Ascending aorta (tissue), 2 donors: Measurements from ENCODE around the gene RNASE7. TPM values are rescaled to one million over a fixed set of nuclear protein-coding genes. Genes with fewer than 3 reads are reported as not detected.

Experiments
- DNase-seq, 2 donors: peaks; one replicate each; pipeline ENCODE4 v3.0.0-alpha.2; 2019; ENCODE audit warnings: low spot score in 2 of 2
- H3K27ac ChIP-seq, 2 donors: fragments of 200-600 bp; sonication (generic); one replicate each; pipeline ENCODE4 v1.5.1; 2016 to 2017; ENCODE audit warnings: mild to moderate bottlenecking in 1 of 2
- H3K27me3 ChIP-seq: fragments of 200-600 bp; sonication (generic); one replicate; pipeline ENCODE4 v1.5.1; 2017
- H3K36me3 ChIP-seq, 2 donors: fragments of 200-600 bp; sonication (generic); one replicate each; pipeline ENCODE4 v1.5.1; 2016
- H3K4me1 ChIP-seq, 2 donors: fragments of 200-600 bp; sonication (generic); one replicate each; pipeline ENCODE4 v1.5.1; 2016 to 2017; ENCODE audit warnings: mild to moderate bottlenecking in 1 of 2
- H3K4me3 ChIP-seq, 2 donors: fragments of 200-600 bp; sonication (generic); one replicate each; pipeline ENCODE4 v1.5.1; 2016 to 2017; ENCODE audit warnings: mild to moderate bottlenecking in 1 of 2
- H3K9me3 ChIP-seq, 2 donors: fragments of 200-600 bp; sonication (generic); one replicate each; pipeline ENCODE4 v1.5.1; 2016
- intact Hi-C: fragments of 100-400 bp; cut with DNase I; formaldehyde crosslinking; loops from one replicate; pipeline ENCODE4 v1.15.1; 2023
- total RNA-seq: library from RNA; depleted of rRNA; stranded (reverse); fragments of >200 nt; gene quantifications from one replicate; pipeline ENCODE4 v1.1.0, GENCODE V29; 2016
- TF ChIP-seq, protein P1 (sequence below), 3 experiments: fragments of 200-600 bp in 2 of 3; fragments of 450-650 bp in 1 of 3; sonication (generic) in 2 of 3; IDR thresholded peaks; one replicate each; pipeline ENCODE4 v1.5.1; 2016 to 2019; ENCODE audit warnings: antibody characterized with exemption in 3 of 3, mild to moderate bottlenecking in 1 of 3, moderate library complexity in 1 of 3

RNASE7 gene
- total RNA-seq, 1 donor from 2014 or later, result not detected

DNA sequence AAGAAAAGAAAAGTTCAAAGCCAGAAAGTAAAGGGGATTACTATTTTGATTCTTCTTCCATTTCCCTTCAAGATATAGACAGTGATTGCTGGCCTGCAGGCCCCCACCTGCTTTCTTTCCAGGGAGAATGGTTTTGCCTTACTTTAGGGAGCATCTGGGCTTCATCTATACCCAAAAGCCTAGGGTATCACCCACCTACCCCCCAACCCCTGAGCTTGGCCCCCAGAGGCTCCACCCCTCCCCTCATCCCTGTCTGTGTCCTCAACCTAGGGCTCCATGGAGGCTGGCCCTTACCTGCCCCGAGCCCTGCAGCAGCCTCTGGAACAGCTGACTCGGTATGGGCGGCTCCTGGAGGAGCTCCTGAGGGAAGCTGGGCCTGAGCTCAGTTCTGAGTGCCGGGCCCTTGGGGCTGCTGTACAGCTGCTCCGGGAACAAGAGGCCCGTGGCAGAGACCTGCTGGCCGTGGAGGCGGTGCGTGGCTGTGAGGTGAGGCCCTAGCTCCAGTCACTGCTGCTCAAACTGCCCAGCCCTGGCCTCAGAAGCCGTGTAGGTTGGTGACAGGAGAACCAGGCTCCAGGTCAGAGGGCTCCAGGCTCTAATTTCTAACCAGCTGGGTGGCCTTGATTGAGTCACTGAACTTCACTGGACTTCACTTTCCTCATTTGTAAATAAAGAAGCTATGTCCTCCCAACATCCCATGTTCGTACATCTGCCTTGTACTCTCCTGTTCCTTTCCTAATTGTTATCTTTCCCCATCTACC, 41.6 kb downstream of the RNASE7 start:
- DNase-seq, result no peak
- intact Hi-C loops, result no loop called here
- TF ChIP-seq, protein P1, sequence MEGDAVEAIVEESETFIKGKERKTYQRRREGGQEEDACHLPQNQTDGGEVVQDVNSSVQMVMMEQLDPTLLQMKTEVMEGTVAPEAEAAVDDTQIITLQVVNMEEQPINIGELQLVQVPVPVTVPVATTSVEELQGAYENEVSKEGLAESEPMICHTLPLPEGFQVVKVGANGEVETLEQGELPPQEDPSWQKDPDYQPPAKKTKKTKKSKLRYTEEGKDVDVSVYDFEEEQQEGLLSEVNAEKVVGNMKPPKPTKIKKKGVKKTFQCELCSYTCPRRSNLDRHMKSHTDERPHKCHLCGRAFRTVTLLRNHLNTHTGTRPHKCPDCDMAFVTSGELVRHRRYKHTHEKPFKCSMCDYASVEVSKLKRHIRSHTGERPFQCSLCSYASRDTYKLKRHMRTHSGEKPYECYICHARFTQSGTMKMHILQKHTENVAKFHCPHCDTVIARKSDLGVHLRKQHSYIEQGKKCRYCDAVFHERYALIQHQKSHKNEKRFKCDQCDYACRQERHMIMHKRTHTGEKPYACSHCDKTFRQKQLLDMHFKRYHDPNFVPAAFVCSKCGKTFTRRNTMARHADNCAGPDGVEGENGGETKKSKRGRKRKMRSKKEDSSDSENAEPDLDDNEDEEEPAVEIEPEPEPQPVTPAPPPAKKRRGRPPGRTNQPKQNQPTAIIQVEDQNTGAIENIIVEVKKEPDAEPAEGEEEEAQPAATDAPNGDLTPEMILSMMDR (IDR thresholded peaks at IDR 0.05), result no peak
- Histone ChIP-seq H3K9me3 (no peaks in the 10 kb centered on the region), H3K4me1 (peaks cover 0 to 2% of the 10 kb centered on the region in 2 donors), H3K27ac (no peak overlapping the region), H3K4me3 (no peak overlapping the region), H3K27me3 (no peaks in the 10 kb centered on the region), H3K36me3 (peaks cover 56 to 82% of the 10 kb centered on the region in 2 donors)

DNA sequence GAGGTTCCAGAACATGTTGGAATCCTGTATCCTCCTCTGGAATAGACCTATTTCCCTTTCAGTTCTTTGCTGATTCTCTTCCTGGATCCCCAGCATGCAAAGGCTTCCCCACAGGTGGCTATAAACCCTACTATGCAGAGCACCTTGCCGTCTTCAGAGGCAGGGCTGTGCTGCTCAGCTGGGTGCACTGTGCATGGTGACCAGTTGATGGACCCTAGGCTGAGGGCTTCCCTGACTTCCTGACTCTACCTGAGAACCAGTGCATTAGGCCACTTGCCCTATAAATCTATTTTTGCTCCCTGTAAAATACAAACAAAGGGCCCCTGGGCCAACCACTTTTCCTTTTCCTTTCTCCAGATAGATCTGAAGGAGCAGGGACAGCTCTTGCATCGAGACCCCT, 42.2 kb downstream of the RNASE7 start:
- TF ChIP-seq, protein P1 (IDR thresholded peaks at IDR 0.05), result no peak
- Histone ChIP-seq H3K4me1 (peaks cover 0 to 2% of the 10 kb centered on the region in 2 donors), H3K27me3 (no peaks in the 10 kb centered on the region), H3K27ac (no peak overlapping the region), H3K4me3 (no peak overlapping the region), H3K36me3 (peaks cover 50 to 82% of the 10 kb centered on the region in 2 donors), H3K9me3 (no peaks in the 10 kb centered on the region)
- intact Hi-C loops, result no loop called here
- no peak for DNase-seq

DNA sequence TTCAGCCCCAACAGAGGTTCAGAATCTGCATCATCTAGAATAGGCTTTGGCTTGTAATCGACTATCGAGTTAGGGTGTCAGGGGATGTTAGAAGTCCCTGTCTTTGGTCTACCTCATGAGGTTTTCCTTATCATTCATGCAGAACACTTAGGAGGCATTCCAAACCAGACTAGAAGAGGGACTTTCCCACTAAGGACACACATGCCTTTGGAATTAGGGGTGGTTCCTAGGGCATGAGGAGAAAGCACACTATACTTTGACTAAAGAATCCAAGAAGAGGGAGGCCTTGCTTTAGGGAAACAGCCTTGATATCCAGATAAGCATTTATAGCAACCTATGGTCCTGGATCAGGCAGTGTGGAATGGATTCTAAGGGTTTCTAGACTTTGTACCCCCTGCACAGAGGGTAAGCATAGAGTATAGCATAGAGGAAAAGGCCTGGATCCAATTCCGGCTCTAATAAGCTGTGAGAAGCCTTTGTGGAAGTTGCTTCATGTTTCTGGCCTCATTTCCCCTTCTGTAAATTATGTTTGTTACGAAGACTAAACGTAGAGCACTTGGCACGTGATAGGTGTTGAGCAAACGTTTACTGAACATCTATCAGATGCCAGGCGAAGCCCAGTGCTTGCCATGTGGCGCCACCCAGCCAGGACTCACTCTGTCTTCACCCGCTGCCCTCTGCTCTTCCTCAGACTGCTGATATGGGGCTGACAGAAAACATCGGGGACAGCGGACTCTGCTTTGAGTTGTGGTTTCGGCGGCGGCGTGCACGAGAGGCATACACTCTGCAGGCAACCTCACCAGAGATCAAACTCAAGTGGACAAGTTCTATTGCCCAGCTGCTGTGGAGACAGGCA, 43.1 kb downstream of the RNASE7 start:
- H3K27me3 ChIP-seq, result no peaks in the 10 kb centered on the region
- peaks cover 0 to 2% of the 10 kb centered on the region in 2 donors for H3K4me1 ChIP-seq
- peaks cover 53 to 80% of the 10 kb centered on the region in 2 donors for H3K36me3 ChIP-seq
- TF ChIP-seq, protein P1 (IDR thresholded peaks at IDR 0.05), result no peak
- H3K9me3 ChIP-seq, result no peaks in the 10 kb centered on the region
- intact Hi-C loops, result no loop called here
- H3K27ac ChIP-seq, result peak overlapping the region in 1 of 2 donors; percentile 18
- H3K4me3 ChIP-seq, result no peak overlapping the region
- DNase-seq, result no peak

DNA sequence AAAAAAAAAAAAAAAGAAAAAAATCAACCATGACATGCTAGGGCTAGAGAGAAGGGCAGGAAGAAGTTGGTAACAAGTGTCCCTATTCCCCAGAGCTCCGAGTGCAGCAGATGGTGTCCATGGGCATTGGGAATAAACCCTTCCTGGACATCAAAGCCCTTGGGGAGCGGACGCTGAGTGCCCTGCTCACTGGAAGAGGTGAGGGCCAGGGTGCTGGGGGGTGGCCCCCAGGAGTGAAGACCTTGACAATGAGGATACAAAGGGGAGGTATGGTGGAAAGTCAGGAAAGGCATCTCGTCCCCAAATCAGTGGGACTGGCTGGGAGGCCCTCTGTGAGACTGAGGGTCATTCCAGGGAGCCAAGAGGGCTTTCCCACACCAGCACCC, 44.7 kb downstream of the RNASE7 start:
- no peaks in the 10 kb centered on the region for H3K27me3 ChIP-seq
- intact Hi-C loops, result loop anchor here (1.0 kb wide), 1 partner anchor 16 kb away; no protein-coding TSS in a partner anchor
- TF ChIP-seq, protein P1 (IDR thresholded peaks at IDR 0.05), result no peak
- peaks cover 51 to 80% of the 10 kb centered on the region in 2 donors for H3K36me3 ChIP-seq
- no peaks in the 10 kb centered on the region for H3K9me3 ChIP-seq
- H3K4me3 ChIP-seq, result no peak overlapping the region
- DNase-seq, result no peak
- peak overlapping the region; percentile 62 to 66 for H3K27ac ChIP-seq
- peaks cover 0 to 2% of the 10 kb centered on the region in 2 donors for H3K4me1 ChIP-seq

DNA sequence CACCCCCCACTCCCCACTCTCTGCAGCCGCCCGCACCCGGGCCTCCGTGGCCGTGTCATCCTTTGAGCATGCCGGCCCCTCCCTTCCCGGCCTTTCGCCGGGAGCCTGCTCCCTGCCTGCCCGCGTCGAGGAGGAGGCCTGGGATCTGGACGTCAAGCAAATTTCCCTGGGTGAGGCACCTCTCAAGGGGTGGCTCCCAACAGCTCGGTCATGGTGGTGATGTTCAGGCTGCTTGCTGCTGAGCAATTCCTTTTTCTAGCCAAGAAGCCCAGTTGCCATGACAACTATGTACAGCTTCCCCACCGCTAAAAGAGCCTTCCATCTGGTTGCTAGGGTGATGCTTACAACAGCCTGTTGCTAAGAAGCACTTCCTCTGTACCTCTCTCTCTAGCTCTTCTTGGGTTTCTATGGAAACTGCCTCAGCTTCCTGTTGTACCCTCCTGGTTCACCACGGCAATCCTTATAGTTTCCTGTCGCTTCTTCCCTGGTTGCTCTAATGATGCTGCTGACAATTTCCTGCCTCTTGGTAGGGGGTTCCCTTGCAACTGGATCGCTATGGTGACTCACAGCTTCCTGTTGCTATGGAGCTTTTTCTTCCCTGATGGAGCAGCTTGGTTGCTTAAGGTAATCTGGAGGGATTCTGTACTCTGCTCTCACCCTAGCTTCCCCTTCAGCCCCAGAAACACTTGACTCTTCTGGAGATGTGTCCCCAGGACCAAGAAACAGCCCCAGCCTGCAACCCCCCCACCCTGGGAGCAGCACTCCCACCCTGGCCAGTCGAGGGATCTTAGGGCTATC, 45.3 kb downstream of the RNASE7 start:
- intact Hi-C loops, result loop anchor here (1.0 kb wide), 1 partner anchor 16 kb away; no protein-coding TSS in a partner anchor
- Histone ChIP-seq H3K27me3 (no peaks in the 10 kb centered on the region), H3K9me3 (no peaks in the 10 kb centered on the region), H3K4me3 (no peak overlapping the region), H3K27ac (peak overlapping the region; percentile 62 to 66), H3K36me3 (peaks cover 50 to 79% of the 10 kb centered on the region in 2 donors), H3K4me1 (peaks cover 0 to 5% of the 10 kb centered on the region in 2 donors)
- TF ChIP-seq, protein P1 (IDR thresholded peaks at IDR 0.05), result no peak
- no peak for DNase-seq
